Measurements from ENCODE around the gene MAN1B1. TPM values are rescaled to one million over a fixed set of nuclear protein-coding genes. Genes with fewer than 3 reads are reported as not detected.

The MAN1B1 gene
- total and polyA plus RNA-seq, 2 donors (not counting 3 experiments of a cell fraction or from before 2014, with no cell fraction given): 75.3 to 83.3 TPM

DNA sequence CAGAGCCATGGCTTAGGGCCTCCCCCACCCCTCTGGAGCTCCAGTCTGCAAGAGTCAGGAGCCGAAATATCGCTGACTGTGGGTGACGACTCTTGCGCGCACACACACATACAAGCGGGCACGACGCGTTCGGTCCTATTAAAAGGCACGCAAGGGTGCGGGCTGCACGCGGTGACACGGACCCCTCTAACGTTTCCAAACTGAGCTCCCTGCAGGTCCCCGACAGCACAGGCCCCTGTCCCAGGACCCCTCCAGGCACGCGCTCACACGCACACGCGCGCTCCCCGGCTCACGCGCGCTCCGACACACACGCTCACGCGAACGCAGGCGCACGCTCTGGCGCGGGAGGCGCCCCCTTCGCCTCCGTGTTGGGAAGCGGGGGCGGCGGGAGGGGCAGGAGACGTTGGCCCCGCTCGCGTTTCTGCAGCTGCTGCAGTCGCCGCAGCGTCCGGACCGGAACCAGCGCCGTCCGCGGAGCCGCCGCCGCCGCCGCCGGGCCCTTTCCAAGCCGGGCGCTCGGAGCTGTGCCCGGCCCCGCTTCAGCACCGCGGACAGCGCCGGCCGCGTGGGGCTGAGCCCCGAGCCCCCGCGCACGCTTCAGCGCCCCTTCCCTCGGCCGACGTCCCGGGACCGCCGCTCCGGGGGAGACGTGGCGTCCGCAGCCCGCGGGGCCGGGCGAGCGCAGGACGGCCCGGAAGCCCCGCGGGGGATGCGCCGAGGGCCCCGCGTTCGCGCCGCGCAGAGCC lies 52.1 kb downstream of the MAN1B1 start, which contains the start of gene GRIN1:
Gene GRIN1 (plus strand): TSS at position 433 of the 746 bp plus-strand sequence. CDS start 333 bp downstream, outside the sequence.
- Histone ChIP-seq H2AFZ (ENCODE audit: low read depth, low read length) (no peak within 1 kb of the TSS), H3K36me3 (ENCODE audit: control insufficient read depth in 2 of 2, extremely low read depth in 1 of 2, insufficient read depth in 2 of 2, low read length in 2 of 2) (no peaks in the 10 kb centered on the region)
- CTCF ChIA-PET: interaction anchor here (0.8 to 1.2 kb wide), 2 partner anchors 9 to 50 kb away, joined by 3 read pairs; no protein-coding TSS in a partner anchor

More for the DNA sequence above, 52.1 kb downstream of the MAN1B1 start, which contains the start of gene GRIN1:
- no peaks in the 10 kb centered on the region for H3K79me2 ChIP-seq (ENCODE audit: control insufficient read depth, insufficient read depth, low read length)
- H3K9me1 ChIP-seq (replicated peaks; ENCODE audit: control insufficient read depth, extremely low read depth, insufficient read depth, low read length): no peaks in the 10 kb centered on the region
- no TSS peak for BruUV-seq (replicated peaks)
- peaks cover 35 to 36% of the 10 kb centered on the region in 2 experiments for H3K27me3 ChIP-seq (ENCODE audit: control insufficient read depth in 2 of 2, insufficient read depth in 2 of 2, low read length in 2 of 2)
- POLR2A ChIA-PET: no interaction called here
- H3K4me2 ChIP-seq (ENCODE audit: insufficient read depth, low read length): no peak within 1 kb of the TSS
- no peaks in the 10 kb centered on the region for H3K4me1 ChIP-seq (ENCODE audit: control insufficient read depth, extremely low read depth, insufficient read depth, low read length)
- dilution Hi-C loops (cut with MboI; ENCODE audit: extremely low pct_ligation_motif_present, low sequenced_read_pairs): no loop called here
- intact Hi-C loops (cut with micrococcal nuclease): no loop called here
- H3K27ac ChIP-seq (ENCODE audit: insufficient read depth, low read depth, low read length): no peak within 1 kb of the TSS
- no peak within 1 kb of the TSS for H3K9ac ChIP-seq (replicated peaks; ENCODE audit: extremely low read depth, insufficient read depth, low read length)
- TF ChIP-seq MYC (IDR thresholded peaks at IDR 0.05; ENCODE audit: low read depth, low read length): no peak
- TF ChIP-seq POLR2AphosphoS5 (IDR thresholded peaks at IDR 0.05; ENCODE audit: insufficient read depth, low read depth, low read length): no peak
- TF ChIP-seq EZH2 (IDR thresholded peaks at IDR 0.05; ENCODE audit: borderline replicate concordance, low read depth, low read length, severe bottlenecking): peak; percentile 56
- no peak for TF ChIP-seq FOS (IDR thresholded peaks at IDR 0.05; ENCODE audit: borderline replicate concordance, insufficient read depth, low read length)
- no peak for TF ChIP-seq CTCF (IDR thresholded peaks at IDR 0.05; ENCODE audit: extremely low read depth in 1 of 2, insufficient read depth in 1 of 2, low read depth in 1 of 2, low read length in 2 of 2)
- TF ChIP-seq GATA2 (IDR thresholded peaks at IDR 0.05; ENCODE audit: insufficient read depth, insufficient read length, low read depth, low read length): no peak
- TF ChIP-seq JUN (IDR thresholded peaks at IDR 0.05; ENCODE audit: borderline replicate concordance, insufficient read depth, insufficient read length, low read depth): no peak
- FAIRE-seq: no peak
- DNase-seq (ENCODE audit: low read depth, low spot score): no peak
- H3K9me3 ChIP-seq (replicated peaks; ENCODE audit: control insufficient read depth, insufficient read depth, low read length): no peaks in the 10 kb centered on the region
- H3K4me3 ChIP-seq (replicated peaks in 1 of 3; ENCODE audit: insufficient read depth in 1 of 3, low read depth in 1 of 3, low read length in 3 of 3): no peak within 1 kb of the TSS
- H4K20me1 ChIP-seq (replicated peaks; ENCODE audit: control insufficient read depth, extremely low read depth, insufficient read depth, low read length): no peaks in the 10 kb centered on the region

Measured in endothelial cell of umbilical vein (primary cell).